ENCODE results near the gene TMEM242. TPM values are rescaled to one million over a fixed set of nuclear protein-coding genes. Genes with fewer than 3 reads are reported as not detected.

The TMEM242 gene
- polyA plus RNA-seq, 1 experiment, result 4.4 TPM

DNA sequence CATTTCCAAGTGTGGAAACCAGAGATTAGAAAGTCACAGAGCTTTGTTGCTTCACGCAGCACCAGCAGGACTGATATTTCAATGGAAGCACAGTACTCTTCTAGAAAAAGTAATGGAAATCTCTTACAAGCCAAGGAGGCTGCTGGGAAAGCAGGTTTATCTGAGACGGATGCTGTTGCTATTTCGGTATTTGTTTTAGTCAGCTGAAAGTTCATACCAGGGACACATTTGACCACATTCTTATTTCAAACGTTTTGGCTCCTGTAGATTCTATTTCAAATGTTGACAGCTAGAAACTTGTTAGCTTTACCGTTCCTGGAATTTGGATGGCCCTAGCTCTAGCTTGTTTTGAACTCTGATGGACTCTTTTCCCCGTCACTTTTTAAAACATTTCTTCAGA is 3.7 kb upstream of the TMEM242 start:
- no peak for DNase-seq (ENCODE audit: low read depth)
- TF ChIP-seq, protein P1, sequence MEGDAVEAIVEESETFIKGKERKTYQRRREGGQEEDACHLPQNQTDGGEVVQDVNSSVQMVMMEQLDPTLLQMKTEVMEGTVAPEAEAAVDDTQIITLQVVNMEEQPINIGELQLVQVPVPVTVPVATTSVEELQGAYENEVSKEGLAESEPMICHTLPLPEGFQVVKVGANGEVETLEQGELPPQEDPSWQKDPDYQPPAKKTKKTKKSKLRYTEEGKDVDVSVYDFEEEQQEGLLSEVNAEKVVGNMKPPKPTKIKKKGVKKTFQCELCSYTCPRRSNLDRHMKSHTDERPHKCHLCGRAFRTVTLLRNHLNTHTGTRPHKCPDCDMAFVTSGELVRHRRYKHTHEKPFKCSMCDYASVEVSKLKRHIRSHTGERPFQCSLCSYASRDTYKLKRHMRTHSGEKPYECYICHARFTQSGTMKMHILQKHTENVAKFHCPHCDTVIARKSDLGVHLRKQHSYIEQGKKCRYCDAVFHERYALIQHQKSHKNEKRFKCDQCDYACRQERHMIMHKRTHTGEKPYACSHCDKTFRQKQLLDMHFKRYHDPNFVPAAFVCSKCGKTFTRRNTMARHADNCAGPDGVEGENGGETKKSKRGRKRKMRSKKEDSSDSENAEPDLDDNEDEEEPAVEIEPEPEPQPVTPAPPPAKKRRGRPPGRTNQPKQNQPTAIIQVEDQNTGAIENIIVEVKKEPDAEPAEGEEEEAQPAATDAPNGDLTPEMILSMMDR (IDR thresholded peaks at IDR 0.05; ENCODE audit: insufficient read depth, low read depth, low read length), result no peak
- CTCF ChIA-PET, result interaction anchor here (1.5 to 2.1 kb wide), 2 partner anchors 12 to 341 kb away, joined by 5 to 6 read pairs; no protein-coding TSS in a partner anchor

DNA sequence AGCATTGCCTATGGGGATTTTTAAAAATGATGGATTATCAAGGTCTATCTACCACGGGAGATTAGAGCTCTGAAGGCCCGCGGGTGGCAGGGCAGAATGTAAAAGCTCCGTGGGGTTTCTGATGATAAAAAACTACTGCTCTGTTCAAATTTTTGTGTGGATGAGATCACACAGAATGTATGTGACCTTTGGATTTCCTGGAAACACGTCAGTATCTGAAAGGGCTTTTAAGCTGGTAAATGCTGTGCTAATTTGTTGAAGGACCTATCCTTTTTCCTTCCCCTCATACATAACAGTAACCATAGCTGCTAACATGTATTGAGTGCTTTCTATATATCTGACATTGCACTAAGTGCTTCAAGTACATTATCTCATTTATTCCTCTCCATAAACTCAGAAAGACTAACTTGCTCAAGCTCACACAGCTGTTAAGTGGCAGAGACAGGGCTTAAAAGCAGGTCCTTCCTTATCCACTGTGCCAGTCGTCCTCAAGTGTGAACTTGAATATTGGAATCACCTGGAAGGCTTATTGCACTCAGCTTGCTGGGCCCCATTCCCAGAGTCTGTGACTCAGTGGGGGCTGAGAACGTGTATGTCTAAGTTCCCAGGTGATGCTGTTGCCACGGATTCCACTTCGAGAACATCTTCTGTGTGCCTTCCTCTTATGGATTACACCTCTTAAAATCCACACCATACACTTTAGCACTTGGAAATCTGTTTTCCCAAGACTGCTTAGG is 1.9 kb upstream of the TMEM242 start:
- Histone ChIP-seq H3K36me3 (ENCODE audit: control insufficient read depth, insufficient read depth, low read length) (no peaks in the 10 kb centered on the region), H3K27me3 (ENCODE audit: control insufficient read depth, insufficient read depth, low read length) (no peaks in the 10 kb centered on the region), H3K4me3 (ENCODE audit: low read depth, low read length) (no peak overlapping the region)
- POLR2A ChIA-PET, result no interaction called here
- TF ChIP-seq, protein P1 (IDR thresholded peaks at IDR 0.05; ENCODE audit: insufficient read depth, low read depth, low read length), result no peak
- no peak for DNase-seq (ENCODE audit: low read depth)
- CTCF ChIA-PET, result interaction anchor here (2.2 kb wide), 1 partner anchor 10 kb away, joined by 10 read pairs; no protein-coding TSS in a partner anchor

More for the DNA sequence above, 3.7 kb upstream of the TMEM242 start:
- POLR2A ChIA-PET, result no interaction called here
- H3K27me3 ChIP-seq (ENCODE audit: control insufficient read depth, insufficient read depth, low read length), result no peaks in the 10 kb centered on the region
- H3K4me3 ChIP-seq (ENCODE audit: low read depth, low read length), result no peak overlapping the region
- no peaks in the 10 kb centered on the region for H3K36me3 ChIP-seq (ENCODE audit: control insufficient read depth, insufficient read depth, low read length)

DNA sequence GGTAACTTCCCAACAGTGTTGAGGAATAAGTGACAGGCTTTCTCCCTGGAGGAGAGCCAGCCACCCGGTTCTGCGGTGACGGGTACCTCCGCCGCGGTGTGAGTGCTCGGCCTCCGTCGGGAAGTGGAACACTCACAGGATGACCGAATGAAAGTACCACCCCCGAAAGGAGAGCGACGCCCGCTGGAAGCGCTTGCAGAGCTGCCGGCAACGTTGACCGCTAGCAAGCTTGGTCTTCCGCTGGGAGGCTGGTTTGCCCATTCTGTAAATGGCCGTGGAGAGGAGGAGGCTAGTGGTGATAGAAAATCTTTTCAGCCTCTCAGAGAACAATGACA is 614 bp upstream of the TMEM242 start:
- no peaks in the 10 kb centered on the region for H3K27me3 ChIP-seq (ENCODE audit: control insufficient read depth, insufficient read depth, low read length)
- CTCF ChIA-PET, result interaction anchor here (0.9 to 2.5 kb wide), 4 partner anchors 9 to 344 kb away, joined by 3 to 10 read pairs (median 5); no protein-coding TSS in a partner anchor
- H3K36me3 ChIP-seq (ENCODE audit: control insufficient read depth, insufficient read depth, low read length), result no peaks in the 10 kb centered on the region; the same call in 1 of the 2 replicates
- POLR2A ChIA-PET, result interaction anchor here (0.7 kb wide), 1 partner anchor 283 kb away, joined by 3 read pairs; no protein-coding TSS in a partner anchor
- TF ChIP-seq, protein P1 (IDR thresholded peaks at IDR 0.05; ENCODE audit: insufficient read depth, low read depth, low read length), result peak; percentile 41
- DNase-seq (ENCODE audit: low read depth), result no peak
- H3K4me3 ChIP-seq (ENCODE audit: low read depth, low read length), result peak overlapping the region; percentile 61

DNA sequence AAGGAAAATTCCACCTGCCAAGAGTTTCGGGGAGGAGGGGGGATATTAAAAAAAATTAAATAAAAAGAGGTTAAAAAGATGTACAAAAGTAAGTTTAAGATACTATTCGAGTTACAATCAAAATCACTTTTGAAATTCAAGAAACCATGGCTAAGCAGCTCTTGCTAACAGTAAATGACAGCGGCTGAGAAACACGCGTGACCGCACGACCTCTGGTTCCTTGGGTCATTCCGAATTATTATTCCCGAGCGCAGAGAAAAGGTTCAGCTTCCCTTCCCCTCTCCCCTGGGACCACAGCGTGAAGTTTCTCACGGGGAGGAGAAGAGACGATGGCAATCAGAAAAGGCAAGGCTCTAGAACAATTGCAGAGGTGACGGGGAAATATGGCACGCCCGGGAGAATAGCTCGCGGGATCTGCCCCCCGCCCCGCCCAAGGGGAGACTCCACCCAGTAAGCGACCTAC is 496 bp downstream of the TMEM242 start:
- ChIA-PET CTCF (interaction anchor here (0.8 to 2.5 kb wide), 4 partner anchors 8 to 345 kb away, joined by 3 to 7 read pairs (median 4); no protein-coding TSS in a partner anchor), POLR2A (interaction anchor here (0.5 to 0.6 kb wide), 2 partner anchors 333 to 545 kb away, joined by 4 to 17 read pairs; no protein-coding TSS in a partner anchor)
- TF ChIP-seq, protein P1 (IDR thresholded peaks at IDR 0.05; ENCODE audit: insufficient read depth, low read depth, low read length), result no peak
- Histone ChIP-seq H3K36me3 (ENCODE audit: control insufficient read depth, insufficient read depth, low read length) (peaks cover 2% of the 10 kb centered on the region; the same call in 1 of the 2 replicates), H3K27me3 (ENCODE audit: control insufficient read depth, insufficient read depth, low read length) (no peaks in the 10 kb centered on the region), H3K4me3 (ENCODE audit: low read depth, low read length) (peak overlapping the region; percentile 61)
- DNase-seq (ENCODE audit: low read depth), result no peak
